HG02678 (cell line): ENCODE measurements around the gene GRAMD1B.
"Not testable (repeated sequence)": the region's sequence is repeated elsewhere in the genome, so short reads cannot be mapped to it uniquely, and the experiment has no call there.

Source experiments
- ATAC-seq: cut with Tn5 transposase; IDR thresholded peaks from one replicate; pipeline ENCODE4 v1.9.1; 2021; ENCODE audit warnings: mild to moderate bottlenecking, moderate library complexity; ENCODE audit not compliant: unreplicated experiment

GRAMD1B gene

GRCh38 chr11:123505546-123506299, 75.7 kb downstream of the GRAMD1B start:
- peak; percentile 70 for ATAC-seq

- no peak for ATAC-seq
Observed at GRCh38 chr11:123507043-123507442, 77.0 kb downstream of the GRAMD1B start.

- no peak for ATAC-seq
Observed at GRCh38 chr11:123509737-123510578, 79.9 kb downstream of the GRAMD1B start.

GRCh38 chr11:123510579-123510905, 80.5 kb downstream of the GRAMD1B start:
- ATAC-seq: no peak

GRCh38 chr11:123511037-123511870, 81.2 kb downstream of the GRAMD1B start:
- ATAC-seq: peak; percentile 90

- not testable (repeated sequence) for ATAC-seq
Observed at GRCh38 chr11:123513309-123513708, 83.2 kb downstream of the GRAMD1B start.

GRCh38 chr11:123516238-123516637, 86.2 kb downstream of the GRAMD1B start:
- ATAC-seq: no peak

GRCh38 chr11:123517559-123518364, 87.7 kb downstream of the GRAMD1B start:
- ATAC-seq: no peak

- no peak for ATAC-seq
Observed at GRCh38 chr11:123518496-123519054, 88.5 kb downstream of the GRAMD1B start.

GRCh38 chr11:123519055-123519796, 89.2 kb downstream of the GRAMD1B start:
- ATAC-seq: no peak

GRCh38 chr11:123519797-123520193, 89.7 kb downstream of the GRAMD1B start:
- no peak for ATAC-seq

- not testable (repeated sequence) for ATAC-seq
Observed at GRCh38 chr11:123520476-123520875, 90.4 kb downstream of the GRAMD1B start.

GRCh38 chr11:123521001-123521400, 90.9 kb downstream of the GRAMD1B start:
- ATAC-seq: no peak

- ATAC-seq: no peak
Observed at GRCh38 chr11:123521930-123522329, 91.9 kb downstream of the GRAMD1B start.

GRCh38 chr11:123523539-123523938, 93.5 kb downstream of the GRAMD1B start:
- no peak for ATAC-seq

GRCh38 chr11:123525097-123525496, 95.0 kb downstream of the GRAMD1B start:
- ATAC-seq: no peak

- ATAC-seq: no peak
Observed at GRCh38 chr11:123525511-123525918, 95.4 kb downstream of the GRAMD1B start.

GRCh38 chr11:123526027-123526805, 96.1 kb downstream of the GRAMD1B start:
- ATAC-seq: no peak

GRCh38 chr11:123526918-123527317, 96.8 kb downstream of the GRAMD1B start:
- ATAC-seq: no peak
